Loucy (cell line): ENCODE measurements around the gene NOTCH2.

Experiments used
- H2AFZ ChIP-seq: fragments of 200-600 bp; sonication (generic); 2 replicates; pipeline ENCODE4 v1.6.0; 2016; ENCODE audit warnings: antibody characterized with exemption, mild to moderate bottlenecking, low read length, moderate library complexity
- H3F3A ChIP-seq: fragments of 200-600 bp; 2 replicates; pipeline ENCODE4 v1.6.0; 2016; ENCODE audit warnings: antibody characterized with exemption, low read depth, mild to moderate bottlenecking
- H3K27me3 ChIP-seq: fragments of 200-600 bp; sonication (generic); 2 replicates; pipeline ENCODE4 v1.6.1; 2014; ENCODE audit warnings: low read length, mild to moderate bottlenecking; ENCODE audit not compliant: insufficient read depth, poor library complexity, severe bottlenecking
- H3K36me3 ChIP-seq: fragments of 200-600 bp; sonication (generic); 2 replicates; pipeline ENCODE4 v1.6.1; 2016; ENCODE audit warnings: low read length; ENCODE audit not compliant: insufficient read depth
- H3K4me1 ChIP-seq: fragments of 200-600 bp; sonication (generic); 2 replicates; pipeline ENCODE4 v1.5.1; 2014; ENCODE audit warnings: low read length, mild to moderate bottlenecking; ENCODE audit not compliant: insufficient read depth, poor library complexity, severe bottlenecking
- H3K4me2 ChIP-seq: fragments of 200-600 bp; sonication (generic); 2 replicates; pipeline ENCODE4 v1.6.0; 2014; ENCODE audit warnings: antibody characterized with exemption, low read length, low read depth, mild to moderate bottlenecking; ENCODE audit not compliant: poor library complexity, severe bottlenecking
- H3K4me3 ChIP-seq: fragments of 200-600 bp; sonication (generic); 2 replicates; pipeline ENCODE4 v1.5.1; 2014; ENCODE audit warnings: low read length, mild to moderate bottlenecking, mixed read lengths; ENCODE audit not compliant: poor library complexity, severe bottlenecking
- H3K79me2 ChIP-seq: fragments of 200-600 bp; sonication (generic); 2 replicates; pipeline ENCODE4 v1.6.1; 2014; ENCODE audit warnings: low read length; ENCODE audit not compliant: insufficient read depth
- H3K9ac ChIP-seq: fragments of 200-600 bp; sonication (generic); 2 replicates; pipeline ENCODE4 v1.6.0; 2014; ENCODE audit warnings: mild to moderate bottlenecking, low read depth, low read length, moderate library complexity; ENCODE audit not compliant: poor library complexity, severe bottlenecking
- H3K9me2 ChIP-seq: fragments of 200-600 bp; sonication (generic); replicated peaks from 2 replicates; pipeline ENCODE4 v1.6.1; 2016; ENCODE audit warnings: low read depth, low read length, mixed read lengths
- H3K9me3 ChIP-seq: fragments of 200-600 bp; sonication (generic); 2 replicates; pipeline ENCODE4 v1.6.1; 2014; ENCODE audit warnings: mild to moderate bottlenecking, antibody characterized with exemption, low read length, low read depth; ENCODE audit not compliant: insufficient read depth
- H4K20me1 ChIP-seq: fragments of 200-600 bp; sonication (generic); 2 replicates; pipeline ENCODE4 v1.6.0; 2014; ENCODE audit warnings: antibody characterized with exemption, low read length, mild to moderate bottlenecking; ENCODE audit not compliant: insufficient read depth, poor library complexity, severe bottlenecking
- CTCF ChIP-seq: fragments of 200-600 bp; sonication (generic); conservative IDR thresholded peaks from 2 replicates; pipeline ENCODE4 v1.5.1; 2014; ENCODE audit warnings: mild to moderate bottlenecking, antibody characterized with exemption, low read length
- EZH2phosphoT487 ChIP-seq: fragments of 200-600 bp; IDR thresholded peaks from 2 replicates; pipeline ENCODE4 v1.6.1; 2018; ENCODE audit warnings: antibody characterized with exemption, mild to moderate bottlenecking, moderate library complexity, borderline replicate concordance

The NOTCH2 gene

GRCh38 chr1:119947468-119947867, 122.0 kb downstream of the NOTCH2 start:
- Histone ChIP-seq H3F3A (no peaks in the 10 kb centered on the region), H3K9ac (no peak overlapping the region), H3K4me1 (no peaks in the 10 kb centered on the region), H4K20me1 (no peaks in the 10 kb centered on the region), H3K4me3 (no peak overlapping the region), H3K79me2 (no peaks in the 10 kb centered on the region), H3K9me2 (no peaks in the 10 kb centered on the region), H3K27me3 (no peaks in the 10 kb centered on the region), H2AFZ (no peak overlapping the region), H3K36me3 (peaks cover 43% of the 10 kb centered on the region; the same call in 1 of the 2 replicates), H3K9me3 (no peaks in the 10 kb centered on the region), H3K4me2 (no peak overlapping the region)
- no peak for TF ChIP-seq EZH2phosphoT487
- no peak for TF ChIP-seq CTCF

- no peaks in the 10 kb centered on the region for H4K20me1 ChIP-seq
- no peak overlapping the region for H2AFZ ChIP-seq
- H3K4me1 ChIP-seq, result no peaks in the 10 kb centered on the region
- no peaks in the 10 kb centered on the region for H3K79me2 ChIP-seq
- H3K4me2 ChIP-seq, result no peak overlapping the region
- no peaks in the 10 kb centered on the region for H3F3A ChIP-seq
- no peaks in the 10 kb centered on the region for H3K9me2 ChIP-seq
- no peak overlapping the region for H3K4me3 ChIP-seq
- TF ChIP-seq CTCF (no peak), EZH2phosphoT487 (no peak)
- H3K9me3 ChIP-seq, result no peaks in the 10 kb centered on the region
- H3K27me3 ChIP-seq, result no peaks in the 10 kb centered on the region
- H3K9ac ChIP-seq, result no peak overlapping the region
- H3K36me3 ChIP-seq, result peaks cover 40% of the 10 kb centered on the region; the same call in 1 of the 2 replicates
Measured at GRCh38 chr1:119946724-119947123, 122.7 kb downstream of the NOTCH2 start.

GRCh38 chr1:119943216-119943615, 126.2 kb downstream of the NOTCH2 start:
- no peaks in the 10 kb centered on the region for H3F3A ChIP-seq
- H2AFZ ChIP-seq, result no peak overlapping the region
- no peaks in the 10 kb centered on the region for H3K4me1 ChIP-seq
- H3K36me3 ChIP-seq, result peaks cover 45% of the 10 kb centered on the region
- no peak overlapping the region for H3K4me2 ChIP-seq
- no peak overlapping the region for H3K9ac ChIP-seq
- H3K9me2 ChIP-seq, result no peaks in the 10 kb centered on the region
- H3K79me2 ChIP-seq, result no peaks in the 10 kb centered on the region
- no peaks in the 10 kb centered on the region for H4K20me1 ChIP-seq
- no peaks in the 10 kb centered on the region for H3K9me3 ChIP-seq
- H3K4me3 ChIP-seq, result no peak overlapping the region
- TF ChIP-seq CTCF, result no peak
- TF ChIP-seq EZH2phosphoT487, result no peak
- H3K27me3 ChIP-seq, result no peaks in the 10 kb centered on the region
